ENCODE data around the gene CHRNB1.

Gene CHRNB1

GRCh38 chr17:7442142-7442541, 2.7 kb upstream of the CHRNB1 start:
- ATAC-seq (ENCODE audit: insufficient read depth, low read depth): no peak
- no peaks in the 10 kb centered on the region for H4K20me1 ChIP-seq (ENCODE audit: insufficient read depth, low read length)
- no peak overlapping the region for H2AFZ ChIP-seq (ENCODE audit: low read depth, low read length)
- H3K9me3 ChIP-seq (ENCODE audit: insufficient read depth, low read length, severe bottlenecking): no peaks in the 10 kb centered on the region
- no peak for TF ChIP-seq EZH2 (IDR thresholded peaks at IDR 0.05; ENCODE audit: borderline replicate concordance, low read depth, low read length, severe bottlenecking)
- TF ChIP-seq CTCF (IDR thresholded peaks at IDR 0.05; ENCODE audit: borderline replicate concordance, extremely low read depth, low read length, poor library complexity, severe bottlenecking): no peak
- H3K79me2 ChIP-seq (ENCODE audit: insufficient read depth, low read length): no peaks in the 10 kb centered on the region
- peaks cover 12% of the 10 kb centered on the region for H3K4me1 ChIP-seq (ENCODE audit: insufficient read depth, low read length)
- H3K4me2 ChIP-seq (ENCODE audit: insufficient read depth, low read length): no peak overlapping the region
- peaks cover 2% of the 10 kb centered on the region for H3K27me3 ChIP-seq (ENCODE audit: insufficient read depth, low read length, poor library complexity)
- H3K9ac ChIP-seq (ENCODE audit: low read depth, low read length): no peak overlapping the region
- H3K4me3 ChIP-seq (ENCODE audit: low read depth in 1 of 2, low read length in 2 of 2): no peak overlapping the region
- no peaks in the 10 kb centered on the region; the same call in 1 of the 2 replicates for H3K36me3 ChIP-seq (ENCODE audit: insufficient read depth, low read length)
- H3K27ac ChIP-seq (ENCODE audit: low read length): no peak overlapping the region
- no peak for DNase-seq

GRCh38 chr17:7443499-7444485, 1.1 kb upstream of the CHRNB1 start:
- no peaks in the 10 kb centered on the region for H4K20me1 ChIP-seq (ENCODE audit: insufficient read depth, low read length)
- 0 out of 2 replicates have a peak overlapping the region, but pooled peaks have one; percentile 52 for H3K4me2 ChIP-seq (ENCODE audit: insufficient read depth, low read length)
- no peak for ATAC-seq (ENCODE audit: insufficient read depth, low read depth)
- DNase-seq: no peak
- TF ChIP-seq CTCF (IDR thresholded peaks at IDR 0.05; ENCODE audit: borderline replicate concordance, extremely low read depth, low read length, poor library complexity, severe bottlenecking): no peak
- TF ChIP-seq EZH2 (IDR thresholded peaks at IDR 0.05; ENCODE audit: borderline replicate concordance, low read depth, low read length, severe bottlenecking): no peak
- no peak overlapping the region for H3K27ac ChIP-seq (ENCODE audit: low read length)
- H3K9ac ChIP-seq (ENCODE audit: low read depth, low read length): no peak overlapping the region
- H3K4me3 ChIP-seq (ENCODE audit: low read depth in 1 of 2, low read length in 2 of 2): no peak overlapping the region
- H3K36me3 ChIP-seq (ENCODE audit: insufficient read depth, low read length): no peaks in the 10 kb centered on the region
- no peaks in the 10 kb centered on the region for H3K9me3 ChIP-seq (ENCODE audit: insufficient read depth, low read length, severe bottlenecking)
- H2AFZ ChIP-seq (ENCODE audit: low read depth, low read length): no peak overlapping the region
- H3K4me1 ChIP-seq (ENCODE audit: insufficient read depth, low read length): peaks cover 12% of the 10 kb centered on the region
- no peaks in the 10 kb centered on the region for H3K79me2 ChIP-seq (ENCODE audit: insufficient read depth, low read length)
- H3K27me3 ChIP-seq (ENCODE audit: insufficient read depth, low read length, poor library complexity): peaks cover 2% of the 10 kb centered on the region

- Histone ChIP-seq H3K79me2 (ENCODE audit: insufficient read depth, low read length) (no peaks in the 10 kb centered on the region), H3K27ac (ENCODE audit: low read length) (no peak overlapping the region), H3K4me2 (ENCODE audit: insufficient read depth, low read length) (peak overlapping the region; percentile 52; the same call in 1 of the 2 replicates), H3K4me1 (ENCODE audit: insufficient read depth, low read length) (peaks cover 12% of the 10 kb centered on the region), H3K27me3 (ENCODE audit: insufficient read depth, low read length, poor library complexity) (peaks cover 2% of the 10 kb centered on the region), H4K20me1 (ENCODE audit: insufficient read depth, low read length) (no peaks in the 10 kb centered on the region), H3K4me3 (ENCODE audit: low read depth in 1 of 2, low read length in 2 of 2) (no peak overlapping the region), H3K36me3 (ENCODE audit: insufficient read depth, low read length) (no peaks in the 10 kb centered on the region), H3K9ac (ENCODE audit: low read depth, low read length) (no peak overlapping the region), H2AFZ (ENCODE audit: low read depth, low read length) (no peak overlapping the region; the same call in 1 of the 2 replicates), H3K9me3 (ENCODE audit: insufficient read depth, low read length, severe bottlenecking) (no peaks in the 10 kb centered on the region)
- peak; percentile 29; the same call in 1 of the 3 replicates for ATAC-seq (ENCODE audit: insufficient read depth, low read depth)
- DNase-seq: no peak
- no peak for TF ChIP-seq CTCF (IDR thresholded peaks at IDR 0.05; ENCODE audit: borderline replicate concordance, extremely low read depth, low read length, poor library complexity, severe bottlenecking)
- TF ChIP-seq EZH2 (IDR thresholded peaks at IDR 0.05; ENCODE audit: borderline replicate concordance, low read depth, low read length, severe bottlenecking): no peak
Measured at GRCh38 chr17:7445619-7445968, 733 bp downstream of the CHRNB1 start.
